Neural progenitor cell (in vitro differentiated cells): ENCODE data around the gene CLEC4F.

Experiments
- CTCF ChIP-seq: fragments of 200-600 bp; sonication (generic); IDR thresholded peaks from 2 replicates; pipeline ENCODE4 v1.5.1; 2017; ENCODE audit warnings: antibody characterized with exemption, mild to moderate bottlenecking
- EZH2phosphoT487 ChIP-seq: fragments of 200-600 bp; sonication (generic); IDR thresholded peaks from 2 replicates; pipeline ENCODE4 v1.6.1; 2017; ENCODE audit warnings: antibody characterized with exemption

- TF ChIP-seq CTCF (no peak), EZH2phosphoT487 (no peak)
Measured at GRCh38 chr2:70776266-70776665, 44.1 kb downstream of the CLEC4F start.
